Daoy (cell line): Measurements from ENCODE around the gene MRPL48. TPM values are rescaled to one million over a fixed set of nuclear protein-coding genes. Genes with fewer than 3 reads are reported as not detected.
A peak's percentile ranks its signal among the peaks of the same experiment; 100 is the strongest.
"Not testable (repeated sequence)": the region's sequence is repeated elsewhere in the genome, so short reads cannot be mapped to it uniquely, and the experiment has no call there.

Experiments used
- DNase-seq: peaks from one replicate; pipeline ENCODE4 v3.0.0-alpha.2; 2015; ENCODE audit warnings: low read depth
- total RNA-seq: library from RNA; depleted of rRNA; stranded (reverse); fragments of >200 nt; shearing (Covaris generic); gene quantifications from 2 replicates; pipeline ENCODE4 v1.2.3, GENCODE V29; 2014; rRNA removed

The MRPL48 gene
- total RNA-seq: 31.0 and 43.2 TPM in 2 replicates

DNA sequence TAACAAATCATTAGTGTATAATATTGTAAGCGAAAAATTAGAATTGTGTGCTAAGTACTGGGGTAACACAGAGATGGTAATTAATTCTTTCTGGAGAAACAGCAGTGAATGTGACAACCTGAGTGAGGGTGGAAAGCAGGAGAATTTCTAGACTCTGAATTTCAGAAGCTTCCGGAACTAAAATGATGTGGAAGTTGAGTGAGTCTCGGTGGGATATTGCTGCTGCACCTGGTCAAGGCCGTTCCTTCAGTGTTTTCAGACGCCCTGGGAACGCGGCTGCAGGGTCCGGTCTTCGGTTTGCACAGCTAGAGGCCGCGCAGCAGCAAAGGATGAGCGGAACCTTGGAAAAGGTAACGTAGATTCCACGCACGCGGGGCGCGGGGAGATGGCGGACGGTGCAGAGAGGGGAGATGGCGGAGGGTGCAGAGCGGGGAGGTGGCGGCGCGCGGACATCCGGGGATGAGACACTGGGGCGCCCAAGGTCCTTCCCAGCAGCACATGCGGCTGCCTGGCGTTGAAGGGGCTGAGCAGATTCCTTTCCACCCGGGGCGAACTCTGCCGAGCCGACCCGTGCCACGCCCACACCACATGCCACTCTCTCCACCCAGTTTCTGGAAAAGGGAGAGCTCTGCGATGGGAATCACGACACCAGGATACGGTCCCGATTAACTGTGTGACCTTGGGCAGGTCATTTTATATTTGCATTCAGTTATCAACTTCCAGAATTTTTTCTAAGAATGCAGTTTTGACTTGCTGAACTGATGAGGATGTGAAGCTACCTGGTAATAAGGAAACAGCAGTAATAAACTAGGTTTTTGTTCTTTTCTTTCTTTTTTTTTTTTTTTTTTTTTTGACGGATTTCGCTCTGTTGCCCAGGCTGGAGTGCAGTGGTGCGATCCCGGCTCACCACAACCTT is at the start of gene MRPL48:
MRPL48 (plus strand) TSS at position 232 of the 916 bp plus-strand sequence; CDS start at position 330, 98 bp downstream.
- DNase-seq: peak; percentile 97

DNA sequence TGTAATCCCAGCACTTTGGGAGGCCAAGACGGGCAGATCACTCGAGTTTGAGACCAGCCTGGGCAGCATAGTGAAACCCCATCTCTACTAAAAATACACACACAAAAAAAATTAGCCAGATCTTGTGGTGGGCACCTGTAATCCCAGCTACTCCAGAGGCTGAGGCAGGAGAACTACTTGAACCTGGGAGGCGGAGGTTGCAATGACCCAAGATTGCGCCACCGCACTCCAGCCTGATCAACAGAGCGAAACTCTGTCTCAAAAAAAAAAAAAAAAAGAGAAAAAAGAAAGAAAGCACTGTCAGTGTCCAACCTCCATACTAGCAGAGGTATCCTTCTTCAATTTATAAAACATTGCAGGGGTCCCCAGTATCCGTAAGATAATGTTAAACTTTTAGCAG is 44.6 kb upstream of the MRPL48 start:
- no peak for DNase-seq

DNA sequence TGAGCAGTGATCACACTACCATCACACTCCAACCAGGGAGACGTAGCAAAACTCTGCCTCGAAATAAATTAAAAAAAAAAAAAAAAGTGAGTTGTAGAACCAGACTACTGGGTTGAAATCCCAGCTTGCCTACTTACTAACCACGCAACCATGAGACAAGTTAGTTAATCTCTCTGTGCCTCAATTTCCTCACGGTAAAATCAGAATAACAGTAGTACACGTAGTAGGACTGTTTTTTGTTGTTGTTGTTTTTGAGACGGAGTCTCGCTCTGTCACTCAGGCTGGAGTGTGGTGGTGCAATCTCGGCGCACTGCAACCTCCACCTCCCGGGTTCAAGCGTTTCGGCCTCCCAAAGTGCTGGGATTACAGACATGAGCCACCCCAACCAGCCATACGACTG is 41.0 kb upstream of the MRPL48 start:
- DNase-seq: no peak

DNA sequence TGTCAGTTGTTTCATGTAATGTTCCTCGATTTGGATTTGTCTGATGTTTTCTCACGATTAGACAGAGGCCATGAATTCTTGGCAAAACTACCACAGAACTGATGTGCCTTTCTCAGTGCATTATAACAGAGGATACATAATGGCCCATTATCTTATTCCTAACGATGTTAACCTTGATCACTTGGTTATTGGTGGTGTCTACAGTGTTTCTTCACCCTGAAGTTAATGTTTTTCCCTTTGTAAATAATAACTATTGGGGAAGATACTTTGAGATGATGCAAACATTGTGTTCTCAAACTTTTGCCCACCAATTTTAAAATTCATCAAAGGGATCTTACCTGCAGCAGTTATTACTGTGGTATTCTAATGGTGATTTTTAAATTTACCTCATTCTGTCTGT is 39.9 kb upstream of the MRPL48 start:
- DNase-seq: no peak

DNA sequence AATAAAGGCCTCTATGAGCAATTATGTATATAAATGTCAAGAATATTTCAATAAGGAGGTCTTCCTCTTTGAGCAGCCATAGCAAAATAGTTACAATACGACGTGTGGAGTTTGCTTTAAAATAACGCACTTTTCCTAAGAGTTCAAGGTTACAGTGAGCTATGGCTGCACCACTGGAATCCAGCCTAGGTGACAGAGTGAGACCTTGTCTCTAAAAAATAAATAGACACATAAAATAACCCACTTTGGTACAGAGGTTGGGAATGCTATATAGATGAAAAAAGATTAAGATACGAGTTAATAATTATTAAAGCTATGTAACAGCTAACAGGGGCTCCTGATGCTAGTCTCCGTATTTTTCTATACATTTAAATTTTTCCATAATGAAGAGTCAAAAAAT is 39.4 kb upstream of the MRPL48 start:
- DNase-seq: no peak

DNA sequence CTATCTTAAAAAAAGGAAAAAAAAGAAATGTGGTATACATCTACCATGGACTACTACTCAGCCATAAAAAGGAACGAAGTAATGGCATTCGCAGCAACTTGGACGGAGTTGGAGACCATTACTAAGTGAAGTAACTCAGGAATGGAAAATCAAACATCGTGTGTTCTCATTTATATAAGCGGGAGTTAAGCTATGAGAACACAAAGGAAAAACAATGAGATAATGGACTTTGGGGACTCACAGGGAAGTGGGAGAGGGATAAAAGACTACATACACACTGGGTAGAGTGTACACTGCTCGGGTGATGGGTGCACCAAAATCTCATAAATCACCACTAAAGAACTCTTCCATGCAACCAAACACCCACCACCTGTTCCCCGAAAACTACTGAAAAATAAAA is 38.6 kb upstream of the MRPL48 start:
- DNase-seq: no peak

DNA sequence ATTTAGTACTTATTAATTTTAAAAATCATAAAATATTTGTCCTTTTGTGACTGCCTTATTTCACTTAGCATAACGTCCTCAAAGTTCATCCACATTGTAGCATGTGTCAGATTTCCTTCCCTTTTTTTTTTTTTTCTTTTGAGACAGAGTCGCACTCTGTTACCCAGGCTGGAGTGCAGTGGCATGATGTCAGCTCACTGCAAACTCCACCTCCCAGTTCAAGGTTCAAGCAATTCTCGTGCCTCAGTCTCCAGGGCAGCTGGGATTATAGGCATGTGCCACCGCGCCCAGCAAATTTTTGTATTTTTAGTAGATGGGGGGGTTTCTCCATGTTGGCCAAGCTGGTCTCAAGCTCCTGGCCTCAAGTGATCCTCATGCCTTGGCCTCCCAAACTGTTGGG is 37.4 kb upstream of the MRPL48 start:
- DNase-seq: no peak

DNA sequence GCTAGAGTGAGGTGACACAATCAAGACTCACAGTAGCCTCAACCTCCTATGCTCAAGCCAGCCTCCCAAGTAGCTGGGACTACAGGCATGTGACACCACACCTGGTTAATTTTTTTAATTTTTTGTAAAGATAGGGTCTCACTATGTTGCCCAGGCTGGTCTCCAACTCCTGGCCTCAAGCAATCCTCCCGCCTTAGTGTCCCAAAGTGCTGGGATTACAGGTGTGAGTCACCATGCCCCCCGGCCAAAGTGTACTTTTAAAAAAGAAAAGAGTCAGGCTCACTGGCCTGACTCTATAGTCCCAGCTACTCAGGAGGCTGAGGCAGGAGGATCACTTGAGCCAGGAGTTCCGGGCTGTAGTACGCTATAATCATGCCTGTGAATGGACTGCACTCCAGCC is 36.8 kb upstream of the MRPL48 start:
- not testable (repeated sequence) for DNase-seq

DNA sequence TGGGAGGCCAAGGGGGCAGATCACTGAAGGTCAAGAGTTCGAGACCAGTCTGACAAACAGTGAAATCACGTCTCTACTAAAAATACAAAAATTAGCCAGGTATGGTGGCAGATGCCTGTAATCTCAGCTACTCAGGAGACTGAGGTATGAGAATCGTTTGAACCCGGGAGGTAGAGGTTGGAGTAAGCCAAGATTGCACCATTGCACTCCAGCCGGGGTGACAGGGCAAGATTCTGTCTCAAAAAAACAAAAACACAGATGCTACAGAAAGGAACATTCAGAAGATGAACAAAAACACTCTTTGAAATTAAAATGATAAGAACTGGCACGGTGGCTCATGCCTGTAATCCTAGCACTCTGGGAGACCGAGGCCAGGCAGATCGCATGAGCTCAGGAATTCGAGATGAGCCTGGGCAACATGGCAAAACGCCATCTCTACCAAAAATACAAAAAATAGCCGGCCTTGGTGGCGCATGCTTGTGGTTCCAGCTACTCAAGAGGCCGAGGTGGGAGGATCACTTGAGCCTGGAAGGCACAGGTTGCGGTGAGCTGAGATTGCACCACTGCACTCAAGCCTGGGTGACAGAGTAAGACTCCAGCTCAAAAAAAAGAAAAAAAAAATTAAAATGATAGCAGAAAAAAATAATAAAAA is 35.3 kb upstream of the MRPL48 start:
- no peak for DNase-seq

DNA sequence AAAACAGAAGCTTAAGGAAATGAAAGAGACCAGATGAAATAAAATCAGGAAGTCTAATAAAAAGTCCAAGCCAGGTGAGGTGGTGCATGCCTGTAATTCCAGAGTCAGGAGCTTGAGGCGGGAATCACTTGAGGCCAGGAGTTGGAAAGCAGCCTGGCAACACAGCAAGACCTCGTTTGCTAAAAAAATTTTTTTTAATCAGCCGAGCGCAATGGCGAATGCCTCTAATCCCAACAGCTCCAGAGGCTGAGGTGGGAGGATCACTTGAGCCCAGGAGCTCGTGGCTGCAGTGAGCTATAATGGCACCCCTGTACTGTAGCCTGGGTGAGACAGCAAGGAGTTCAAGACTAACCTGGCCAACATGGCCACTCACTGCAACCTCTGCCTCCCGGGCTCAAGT is 34.8 kb upstream of the MRPL48 start:
- no peak for DNase-seq

DNA sequence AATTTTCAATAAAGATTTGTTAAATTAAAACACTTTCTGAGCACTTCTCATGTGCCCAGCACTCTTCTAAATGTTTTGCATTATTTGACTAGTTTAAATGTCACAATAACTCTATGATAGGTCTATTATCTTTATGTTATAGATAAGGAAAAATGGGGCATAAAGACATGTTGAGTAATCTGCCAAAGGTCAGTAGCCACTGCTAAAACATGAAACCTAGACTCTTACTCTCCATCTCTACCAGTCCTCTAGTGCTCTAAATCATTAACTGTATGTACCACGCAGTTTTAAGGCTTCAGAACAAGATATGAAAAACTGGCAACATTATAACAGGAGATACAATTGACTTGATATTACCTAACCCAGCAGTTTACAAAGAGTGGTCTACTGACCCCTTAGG is 33.7 kb upstream of the MRPL48 start:
- DNase-seq: no peak

DNA sequence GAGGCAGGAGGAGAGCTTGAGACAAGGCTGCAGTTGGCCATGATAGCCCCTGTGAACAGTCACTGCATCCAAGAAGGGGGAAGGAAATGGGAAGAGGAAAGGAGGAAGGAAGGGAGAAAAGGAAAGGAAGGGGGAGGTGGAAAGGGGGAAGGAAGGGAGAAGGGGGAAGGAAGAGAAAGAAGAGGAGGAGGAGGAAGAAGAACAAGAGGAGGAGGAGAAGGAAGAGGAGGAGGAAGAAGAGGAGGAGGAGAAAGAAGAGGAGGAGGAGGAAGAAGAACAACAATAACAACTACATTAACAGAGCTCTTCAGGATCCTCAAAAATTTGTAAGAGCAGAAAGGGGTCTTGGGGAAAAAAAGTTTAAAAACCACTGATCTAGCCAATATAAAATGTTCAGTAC is 32.0 kb upstream of the MRPL48 start:
- DNase-seq: no peak

DNA sequence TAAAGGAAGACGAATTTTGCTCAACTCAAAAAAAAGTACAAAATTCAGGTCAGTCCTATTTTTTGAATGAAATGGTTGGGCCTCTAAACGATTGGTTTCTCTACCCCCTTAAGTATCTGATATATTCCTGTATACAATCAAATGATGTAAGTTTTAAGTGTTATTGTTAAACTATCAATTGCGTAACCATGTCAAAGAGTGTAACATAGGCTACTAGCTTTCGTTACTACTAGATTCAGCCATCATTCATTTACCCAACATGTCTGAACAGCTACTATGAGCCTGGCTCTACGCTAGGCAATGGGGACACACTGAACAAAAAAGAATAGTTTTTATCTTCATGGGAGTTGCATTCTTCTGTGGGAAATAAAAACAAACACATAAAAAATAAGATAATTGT is 30.1 kb upstream of the MRPL48 start:
- DNase-seq: no peak

DNA sequence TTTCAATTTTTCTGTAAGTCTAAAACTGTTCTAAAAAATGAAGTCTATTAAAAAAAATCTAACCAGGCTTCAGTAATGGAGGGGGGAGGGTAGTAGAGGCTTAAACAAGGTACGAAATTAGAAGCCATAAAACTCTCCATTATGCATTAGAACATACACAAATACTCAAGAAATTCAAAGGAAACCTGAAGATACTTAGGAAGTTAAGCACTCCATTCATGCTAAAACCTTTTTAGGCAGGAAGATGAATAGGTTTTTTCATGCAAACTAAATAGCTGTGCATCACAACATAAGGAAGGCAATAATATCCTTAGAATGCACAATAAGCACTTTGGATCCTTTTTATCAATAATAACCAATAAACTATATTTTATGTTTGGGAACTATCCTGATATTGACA is 29.2 kb upstream of the MRPL48 start:
- DNase-seq: no peak

DNA sequence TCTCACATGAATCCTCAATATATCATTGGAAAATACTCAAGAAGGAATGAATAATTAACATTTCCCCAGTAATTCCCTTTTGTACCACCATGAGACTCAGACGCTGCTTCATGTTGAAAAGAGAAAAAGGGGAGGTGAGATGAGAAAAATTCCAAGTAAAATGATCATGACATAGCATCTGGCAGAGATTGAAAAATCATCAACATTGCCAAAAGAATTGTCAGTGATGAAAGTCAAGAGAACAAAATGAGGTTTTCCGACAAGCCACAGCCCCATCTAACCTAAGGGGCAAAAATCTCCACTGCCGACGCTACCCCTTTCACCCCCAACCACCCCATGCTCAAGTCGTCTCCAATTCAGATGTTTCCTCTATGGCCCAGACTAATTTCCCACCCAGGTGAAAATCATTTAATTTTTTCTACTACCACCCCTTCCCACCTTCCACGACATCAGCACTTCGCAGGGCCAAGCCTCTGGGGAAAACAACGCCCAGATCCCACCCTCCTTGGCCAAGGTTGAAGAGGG is 28.0 kb upstream of the MRPL48 start:
- DNase-seq: no peak

DNA sequence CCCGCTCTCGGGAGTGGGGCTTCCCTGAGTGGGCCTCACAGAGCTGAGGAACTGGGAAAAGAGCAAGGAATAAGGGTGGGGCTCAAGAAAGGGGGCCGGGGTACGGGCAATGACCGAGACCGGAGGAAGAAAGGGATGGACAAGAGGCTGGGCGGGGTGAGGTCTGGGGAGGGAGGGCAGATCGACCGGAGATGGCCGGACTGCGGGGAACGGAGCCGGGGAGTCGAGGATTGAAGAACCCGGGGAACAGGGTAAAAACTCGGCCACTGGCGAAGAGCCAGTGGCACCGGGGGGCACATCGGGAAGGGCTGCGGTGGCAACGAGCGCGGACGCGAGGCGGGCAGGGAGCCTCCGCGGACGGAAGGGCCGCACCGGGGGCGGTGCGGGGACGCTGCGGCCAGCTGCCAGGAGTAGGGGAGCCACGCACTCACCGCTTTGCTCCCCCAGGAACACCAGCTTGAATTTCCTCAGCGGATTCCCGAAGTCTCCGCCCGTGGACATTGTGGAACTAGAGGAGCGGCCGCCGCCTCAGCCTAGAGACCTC is 27.5 kb upstream of the MRPL48 start:
- DNase-seq: no peak

DNA sequence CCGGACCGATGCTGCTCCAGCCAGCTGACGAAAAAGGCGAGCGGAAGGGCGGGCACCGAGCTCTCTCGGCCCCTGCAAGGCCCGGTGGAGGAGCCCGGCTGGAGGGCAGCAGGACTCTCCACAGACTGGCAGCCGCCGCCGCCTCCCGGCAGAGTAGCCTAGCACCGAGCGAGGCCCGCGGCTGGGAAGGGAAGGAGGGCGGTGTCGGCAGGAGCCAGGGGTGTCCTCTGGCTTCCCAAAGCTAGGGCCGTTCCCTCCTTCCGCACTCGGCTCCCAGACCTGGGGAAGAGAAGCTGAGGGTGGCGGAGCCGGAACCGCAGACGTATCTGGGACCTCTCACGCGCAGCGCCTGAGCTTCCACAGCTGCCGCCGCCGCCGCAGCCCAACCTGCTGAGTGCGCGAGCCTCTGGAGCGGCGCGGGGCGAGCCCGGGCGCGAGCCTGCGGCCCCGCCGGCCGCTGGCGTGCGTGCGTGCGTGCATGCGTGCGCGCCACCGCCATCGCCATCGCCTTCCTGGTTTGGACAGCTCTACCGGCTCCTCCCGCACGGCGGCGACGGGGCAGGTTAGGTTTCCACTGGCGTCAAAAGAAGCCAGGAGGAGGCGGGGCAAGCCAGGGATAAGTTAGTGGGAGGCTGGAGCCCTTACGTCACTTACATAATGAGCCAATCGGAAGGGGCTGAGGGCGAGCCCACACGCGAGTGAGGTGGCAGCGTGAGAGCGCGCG is 26.8 kb upstream of the MRPL48 start, which contains the start of gene RAB6A:
RAB6A (minus strand) TSS at position 396 of the 724 bp plus-strand sequence. CDS start 439 bp downstream, outside the sequence.
- peak; percentile 99 for DNase-seq

DNA sequence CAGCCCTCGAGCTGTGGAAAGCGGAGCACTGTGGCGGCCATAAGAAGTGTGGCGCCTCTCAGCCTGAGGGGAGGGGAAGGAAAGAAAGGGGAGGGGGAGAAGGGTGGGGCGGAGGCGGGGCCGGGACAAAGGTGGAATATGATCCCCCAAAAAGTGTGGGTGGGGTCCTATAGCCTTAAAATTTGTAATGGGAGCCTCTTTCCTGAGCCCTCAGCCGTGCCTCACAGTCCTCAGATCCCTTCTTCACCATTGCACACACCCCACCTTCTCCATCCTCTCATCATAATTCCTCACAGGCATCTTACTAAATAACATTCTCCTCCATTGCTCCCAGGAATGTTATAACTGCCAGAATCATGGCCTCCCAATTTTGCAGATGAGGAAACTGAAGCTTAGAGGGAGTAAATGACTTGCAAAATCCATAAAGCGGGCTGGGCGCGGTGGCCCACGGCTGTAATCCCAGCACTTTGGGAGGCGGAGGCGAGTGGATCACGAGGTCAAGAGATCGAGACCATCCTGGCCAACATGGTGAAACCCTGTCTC is 26.2 kb upstream of the MRPL48 start:
- DNase-seq: no peak

DNA sequence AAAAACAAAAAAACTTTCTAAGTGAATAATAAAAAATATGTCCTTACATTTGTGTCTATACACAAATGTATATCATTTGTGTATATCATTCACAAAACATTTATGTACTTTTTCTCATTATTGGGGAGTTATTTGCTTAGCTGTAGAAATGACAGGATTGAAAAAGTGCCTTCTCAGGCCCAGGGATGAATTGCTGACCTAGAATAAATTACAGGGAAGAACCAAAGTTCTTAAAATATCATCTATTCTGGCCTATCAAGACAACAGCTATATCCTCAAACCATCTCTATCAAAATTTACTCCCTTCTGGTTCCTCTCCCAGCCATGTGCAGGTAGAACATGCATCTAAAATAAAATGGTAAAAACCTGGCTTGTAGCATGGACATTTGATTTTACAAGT is 24.9 kb upstream of the MRPL48 start:
- DNase-seq: no peak

DNA sequence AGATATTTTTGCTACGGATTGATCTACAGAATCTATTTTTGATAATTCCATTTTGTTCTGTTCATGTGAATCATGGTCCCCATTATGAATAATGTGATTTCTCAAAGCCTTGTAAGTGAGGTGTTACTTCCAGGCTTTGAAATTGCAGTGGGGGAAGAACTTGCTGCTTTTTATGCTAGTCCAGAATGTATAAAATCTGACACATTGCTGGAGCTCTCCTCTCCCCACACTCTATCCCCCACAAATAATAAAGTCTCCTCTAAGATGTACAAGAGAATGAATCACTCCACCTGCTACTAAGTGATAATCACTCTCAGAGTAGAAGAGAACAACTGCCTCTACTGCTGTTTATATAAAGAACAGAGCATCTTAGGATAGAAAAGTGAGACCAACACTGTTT is 20.9 kb upstream of the MRPL48 start:
- DNase-seq: no peak

DNA sequence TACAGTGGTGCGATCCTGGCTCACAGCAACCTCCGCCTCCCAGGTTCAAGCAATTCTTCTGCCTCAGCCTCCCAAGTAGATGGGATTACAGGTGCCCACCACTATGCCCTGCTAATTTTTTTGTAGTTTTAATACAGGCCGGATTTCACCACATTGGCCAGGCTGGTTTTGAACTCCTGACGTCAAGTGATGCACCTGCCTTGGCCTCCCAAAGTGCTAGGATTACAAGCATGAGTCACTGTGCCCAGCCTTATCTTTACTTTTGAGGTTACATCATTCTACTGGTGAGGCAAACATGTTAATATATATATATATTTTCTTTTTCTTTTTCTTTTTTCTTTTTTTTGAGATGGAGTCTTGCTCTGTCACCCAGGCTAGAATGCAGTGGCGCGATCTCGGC is 16.9 kb upstream of the MRPL48 start:
- not testable (repeated sequence) for DNase-seq
